Smooth muscle cell (in vitro differentiated cells): Measurements from ENCODE around the gene NET1. TPM values are rescaled to one million over a fixed set of nuclear protein-coding genes. Genes with fewer than 3 reads are reported as not detected.

ENCODE experiments used
- DNase-seq: peaks from one replicate; lab custom pipeline; 2025; ENCODE audit not compliant: unreplicated experiment; lab: John Stamatoyannopoulos, UW
- H2AFZ ChIP-seq: fragments of 200-600 bp; sonication (generic); 2 replicates; pipeline ENCODE4 v1.6.0; 2016; ENCODE audit warnings: antibody characterized with exemption, low read depth, mild to moderate bottlenecking
- H3F3A ChIP-seq: fragments of 200-600 bp; sonication (generic); 2 replicates; pipeline ENCODE4 v1.6.0; 2017; ENCODE audit warnings: antibody characterized with exemption, low read depth
- H3K27ac ChIP-seq: fragments of 200-600 bp; sonication (generic); 2 replicates; pipeline ENCODE4 v1.5.1; 2016; ENCODE audit warnings: low read depth, mild to moderate bottlenecking
- H3K27me3 ChIP-seq: fragments of 200-600 bp; sonication (generic); 2 replicates; pipeline ENCODE4 v1.6.1; 2016; ENCODE audit warnings: low read depth, mild to moderate bottlenecking
- H3K36me3 ChIP-seq: fragments of 200-600 bp; sonication (generic); 2 replicates; pipeline ENCODE4 v1.5.1; 2016; ENCODE audit warnings: low read depth
- H3K4me1 ChIP-seq: fragments of 200-600 bp; sonication (generic); 2 replicates; pipeline ENCODE4 v1.5.1; 2016; ENCODE audit warnings: low read depth
- H3K4me2 ChIP-seq: fragments of 200-600 bp; sonication (generic); 2 replicates; pipeline ENCODE4 v1.6.0; 2016; ENCODE audit warnings: mild to moderate bottlenecking
- H3K4me3 ChIP-seq: fragments of 200-600 bp; sonication (generic); 2 replicates; pipeline ENCODE4 v1.5.1; 2016; ENCODE audit warnings: mild to moderate bottlenecking
- H3K79me2 ChIP-seq: fragments of 200-600 bp; sonication (generic); 2 replicates; pipeline ENCODE4 v1.6.0; 2016; ENCODE audit warnings: low read depth, mild to moderate bottlenecking
- H3K9ac ChIP-seq: fragments of 200-600 bp; sonication (generic); 2 replicates; pipeline ENCODE4 v1.6.0; 2016; ENCODE audit warnings: low read depth
- H3K9me3 ChIP-seq: fragments of 200-600 bp; sonication (generic); replicated peaks from 2 replicates; pipeline ENCODE4 v1.5.1; 2016; ENCODE audit warnings: low read depth
- H4K20me1 ChIP-seq: fragments of 200-600 bp; sonication (generic); 2 replicates; pipeline ENCODE4 v1.6.0; 2016; ENCODE audit warnings: low read depth
- CTCF ChIP-seq: fragments of 200-600 bp; sonication (generic); IDR thresholded peaks from 2 replicates; pipeline ENCODE4 v1.5.1; 2017; ENCODE audit warnings: borderline replicate concordance, mild to moderate bottlenecking, antibody characterized with exemption; ENCODE audit not compliant: insufficient read depth, poor library complexity, severe bottlenecking
- WGBS: methylation state at CpG from one replicate; pipeline ENCODE4 v1.1.7; 2016; ENCODE audit warnings: low lambda C conversion rate; 5-methylcytosine and 5-hydroxymethylcytosine counted together
- polyA plus RNA-seq: library from polyadenylated mRNA; unstranded; fragments of >200 nt; fragmentation: Nextera tagmentation; extraction: Ambion mirVana; gene quantifications from 2 replicates; pipeline ENCODE4 v1.2.1, GENCODE V29; 2016
- total RNA-seq: library from RNA; depleted of rRNA; stranded (reverse); fragments of >200 nt; gene quantifications from 2 replicates; pipeline ENCODE4 v1.2.3, GENCODE V29; 2014

The NET1 gene
- total and polyA plus RNA-seq, 2 experiments from 2014 or later, result 49.5 to 123 TPM

GRCh38 chr10:5500910-5501309, 88.6 kb downstream of the NET1 start:
- Histone ChIP-seq H3K27me3 (no peaks in the 10 kb centered on the region), H3K4me1 (no peaks in the 10 kb centered on the region), H3K4me3 (no peak overlapping the region), H3K27ac (no peak overlapping the region), H3K36me3 (no peaks in the 10 kb centered on the region), H3K79me2 (no peaks in the 10 kb centered on the region), H2AFZ (no peak overlapping the region), H3F3A (no peaks in the 10 kb centered on the region), H3K4me2 (no peak overlapping the region), H3K9me3 (no peaks in the 10 kb centered on the region), H3K9ac (no peak overlapping the region), H4K20me1 (no peaks in the 10 kb centered on the region)
- TF ChIP-seq CTCF, result no peak
- DNase-seq, result no peak
- WGBS, result 87% methylated on average over 5 of the region's 5 CpGs

GRCh38 chr10:5502061-5502521, 89.7 kb downstream of the NET1 start:
- Histone ChIP-seq H3K4me2 (no peak overlapping the region), H3K4me1 (no peaks in the 10 kb centered on the region), H2AFZ (no peak overlapping the region), H3K27ac (no peak overlapping the region), H3K79me2 (no peaks in the 10 kb centered on the region), H3K9me3 (no peaks in the 10 kb centered on the region), H3F3A (no peaks in the 10 kb centered on the region), H3K36me3 (no peaks in the 10 kb centered on the region), H3K9ac (no peak overlapping the region), H3K27me3 (no peaks in the 10 kb centered on the region), H4K20me1 (no peaks in the 10 kb centered on the region), H3K4me3 (no peak overlapping the region)
- 65% methylated on average over 12 of the region's 12 CpGs for WGBS
- TF ChIP-seq CTCF, result no peak
- DNase-seq, result no peak

GRCh38 chr10:5502571-5503476, 90.5 kb downstream of the NET1 start:
- no peak overlapping the region for H3K27ac ChIP-seq
- H3F3A ChIP-seq, result no peaks in the 10 kb centered on the region
- H4K20me1 ChIP-seq, result no peaks in the 10 kb centered on the region
- H3K9me3 ChIP-seq, result no peaks in the 10 kb centered on the region
- no peak overlapping the region for H3K9ac ChIP-seq
- no peaks in the 10 kb centered on the region for H3K79me2 ChIP-seq
- no peaks in the 10 kb centered on the region for H3K36me3 ChIP-seq
- 91% methylated on average over 14 of the region's 14 CpGs for WGBS
- H3K4me3 ChIP-seq, result no peak overlapping the region
- no peaks in the 10 kb centered on the region for H3K4me1 ChIP-seq
- TF ChIP-seq CTCF, result no peak
- no peak overlapping the region for H2AFZ ChIP-seq
- H3K27me3 ChIP-seq, result no peaks in the 10 kb centered on the region
- H3K4me2 ChIP-seq, result no peak overlapping the region
- DNase-seq, result no peak
